B cell (primary cell): ENCODE results near the gene AP1AR.

Source experiments
- CTCF ChIP-seq: fragments of 200-600 bp; IDR thresholded peaks from one replicate; pipeline ENCODE4 v1.8.0; 2022; ENCODE audit warnings: antibody characterized with exemption, mild to moderate bottlenecking
- EZH2 ChIP-seq: IDR thresholded peaks from 2 replicates; pipeline ENCODE4 v1.6.1; 2012; ENCODE audit warnings: borderline replicate concordance, low read depth, mild to moderate bottlenecking, moderate library complexity, low read length; ENCODE audit not compliant: insufficient read depth, poor library complexity, severe bottlenecking

DNA sequence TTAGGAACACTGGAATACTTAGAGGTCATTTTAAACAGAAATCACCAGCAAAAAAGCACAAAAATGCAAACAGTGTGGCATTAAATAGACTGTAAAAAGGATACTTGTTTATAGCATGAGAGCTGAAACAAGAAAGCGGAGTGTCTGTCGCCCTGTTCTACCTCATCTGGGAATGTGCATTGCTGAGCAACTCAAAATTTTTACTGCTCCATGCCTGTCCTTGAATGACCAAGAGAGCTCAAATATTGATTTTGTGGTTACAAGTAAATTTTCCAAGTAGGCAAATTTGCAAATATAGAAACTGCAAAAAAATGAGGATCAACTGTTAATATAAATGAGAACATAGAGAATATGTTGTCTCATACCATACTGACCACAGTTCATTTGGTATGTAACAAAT is 25.5 kb downstream of the AP1AR start:
- TF ChIP-seq CTCF = no peak
- no peak for TF ChIP-seq EZH2
